GM18499 (cell line): Measurements from ENCODE around the gene P2RX4.
"Not testable (repeated sequence)": the region's sequence is repeated elsewhere in the genome, so short reads cannot be mapped to it uniquely, and the experiment has no call there.

ENCODE experiments used
- ATAC-seq: cut with Tn5 transposase; IDR thresholded peaks from one replicate; pipeline ENCODE4 v1.9.1; 2021; ENCODE audit warnings: moderate number of reproducible peaks; ENCODE audit not compliant: insufficient read depth, unreplicated experiment

P2RX4 gene

GRCh38 chr12:121187501-121187900, 22.4 kb upstream of the P2RX4 start:
- ATAC-seq = no peak

GRCh38 chr12:121188227-121188626, 21.7 kb upstream of the P2RX4 start:
- ATAC-seq = no peak

- no peak for ATAC-seq
Observed at GRCh38 chr12:121189131-121189530, 20.8 kb upstream of the P2RX4 start.

GRCh38 chr12:121189619-121190155, 20.2 kb upstream of the P2RX4 start:
- no peak for ATAC-seq

- ATAC-seq = no peak
Observed at GRCh38 chr12:121190523-121191031, 19.4 kb upstream of the P2RX4 start.

GRCh38 chr12:121191151-121191550, 18.8 kb upstream of the P2RX4 start:
- no peak for ATAC-seq

- ATAC-seq = no peak
Observed at GRCh38 chr12:121196902-121197301, 13.0 kb upstream of the P2RX4 start.

- no peak for ATAC-seq
Observed at GRCh38 chr12:121198949-121199348, 11.0 kb upstream of the P2RX4 start.

GRCh38 chr12:121201140-121201539, 8.8 kb upstream of the P2RX4 start:
- ATAC-seq = not testable (repeated sequence)

GRCh38 chr12:121202407-121203355, 7.2 kb upstream of the P2RX4 start:
- no peak for ATAC-seq

- ATAC-seq = no peak
Observed at GRCh38 chr12:121203482-121203881, 6.4 kb upstream of the P2RX4 start.

GRCh38 chr12:121205491-121205890, 4.4 kb upstream of the P2RX4 start:
- no peak for ATAC-seq

GRCh38 chr12:121208571-121208970, 1.4 kb upstream of the P2RX4 start:
- not testable (repeated sequence) for ATAC-seq

- ATAC-seq = no peak
Observed at GRCh38 chr12:121209221-121209620, 708 bp upstream of the P2RX4 start.

GRCh38 chr12:121212875-121213274, 2.9 kb downstream of the P2RX4 start:
- ATAC-seq = no peak

- no peak for ATAC-seq
Observed at GRCh38 chr12:121214166-121214777, 4.3 kb downstream of the P2RX4 start.

- no peak for ATAC-seq
Observed at GRCh38 chr12:121214855-121215745, 5.2 kb downstream of the P2RX4 start.

- no peak for ATAC-seq
Observed at GRCh38 chr12:121216102-121216501, 6.2 kb downstream of the P2RX4 start.

GRCh38 chr12:121217063-121217462, 7.1 kb downstream of the P2RX4 start:
- no peak for ATAC-seq

- no peak for ATAC-seq
Observed at GRCh38 chr12:121217761-121218160, 7.8 kb downstream of the P2RX4 start.
